22Rv1 (cell line): ENCODE data around the gene COL27A1.

Experiments used
- CTCF ChIP-seq: fragments of 450-650 bp; IDR thresholded peaks from 2 replicates; pipeline ENCODE4 v1.5.1; 2017; ENCODE audit warnings: mild to moderate bottlenecking
- ZFX ChIP-seq: fragments of 450-650 bp; IDR thresholded peaks from 2 replicates; pipeline ENCODE4 v1.6.1; 2017; ENCODE audit warnings: antibody characterized with exemption, borderline replicate concordance

GRCh38 chr9:114202849-114203248 is 47.5 kb downstream of the COL27A1 start:
- TF ChIP-seq CTCF (no peak), ZFX (no peak)
